Measurements from ENCODE around the gene PSMG2. TPM values are rescaled to one million over a fixed set of nuclear protein-coding genes. Genes with fewer than 3 reads are reported as not detected.

Gene PSMG2
- polyA plus RNA-seq, 3 donors, result 37.1 to 143 (median 118) TPM

- H3K27ac ChIP-seq (ENCODE audit: low read depth in 1 of 2, low read length in 2 of 2), result no peak overlapping the region
- no CpG with 5 or more reads among the region's 4 CpGs for WGBS (ENCODE audit: insufficient coverage)
- H3K9me3 Mint-ChIP-seq, result peaks cover 0 to 9% (median 3%) of the 10 kb centered on the region in 7 donors
- peaks cover 44 to 60% of the 10 kb centered on the region in 2 donors for H3K36me3 Mint-ChIP-seq
- no peak overlapping the region for H2AFZ ChIP-seq (ENCODE audit: insufficient read depth, low read depth, low read length, poor library complexity, severe bottlenecking)
- H3K4me3 ChIP-seq (replicated peaks in 1 of 3; ENCODE audit: low read depth in 2 of 3, low read length in 3 of 3), result no peak overlapping the region
- TF ChIP-seq, protein P1, sequence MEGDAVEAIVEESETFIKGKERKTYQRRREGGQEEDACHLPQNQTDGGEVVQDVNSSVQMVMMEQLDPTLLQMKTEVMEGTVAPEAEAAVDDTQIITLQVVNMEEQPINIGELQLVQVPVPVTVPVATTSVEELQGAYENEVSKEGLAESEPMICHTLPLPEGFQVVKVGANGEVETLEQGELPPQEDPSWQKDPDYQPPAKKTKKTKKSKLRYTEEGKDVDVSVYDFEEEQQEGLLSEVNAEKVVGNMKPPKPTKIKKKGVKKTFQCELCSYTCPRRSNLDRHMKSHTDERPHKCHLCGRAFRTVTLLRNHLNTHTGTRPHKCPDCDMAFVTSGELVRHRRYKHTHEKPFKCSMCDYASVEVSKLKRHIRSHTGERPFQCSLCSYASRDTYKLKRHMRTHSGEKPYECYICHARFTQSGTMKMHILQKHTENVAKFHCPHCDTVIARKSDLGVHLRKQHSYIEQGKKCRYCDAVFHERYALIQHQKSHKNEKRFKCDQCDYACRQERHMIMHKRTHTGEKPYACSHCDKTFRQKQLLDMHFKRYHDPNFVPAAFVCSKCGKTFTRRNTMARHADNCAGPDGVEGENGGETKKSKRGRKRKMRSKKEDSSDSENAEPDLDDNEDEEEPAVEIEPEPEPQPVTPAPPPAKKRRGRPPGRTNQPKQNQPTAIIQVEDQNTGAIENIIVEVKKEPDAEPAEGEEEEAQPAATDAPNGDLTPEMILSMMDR (IDR thresholded peaks at IDR 0.05), result no peak
- peaks cover 4% of the 10 kb centered on the region for H3K4me1 Mint-ChIP-seq
- H4K20me1 ChIP-seq (ENCODE audit: insufficient read depth, low read length), result no peaks in the 10 kb centered on the region
- no peak overlapping the region for H3K9ac ChIP-seq (ENCODE audit: insufficient read depth, low read length, poor library complexity, severe bottlenecking)
- peaks cover 0 to 3% (median 0%) of the 10 kb centered on the region in 3 donors for H3K27me3 Mint-ChIP-seq (ENCODE audit: low read depth in 3 of 3)
- H3K4me1 ChIP-seq (ENCODE audit: control insufficient read depth in 1 of 2, insufficient read depth in 2 of 2, low read length in 2 of 2), result no peaks in the 10 kb centered on the region
- H3K27me3 ChIP-seq (ENCODE audit: control insufficient read depth in 2 of 2, insufficient read depth in 2 of 2, low read length in 2 of 2), result no peaks in the 10 kb centered on the region
- no peak overlapping the region for H3K4me2 ChIP-seq (replicated peaks; ENCODE audit: extremely low read depth, low read length, poor library complexity, severe bottlenecking)
- no peak for DNase-seq
- no peaks in the 10 kb centered on the region for H3K79me2 ChIP-seq (ENCODE audit: insufficient read depth, low read length)
- H3K36me3 ChIP-seq (replicated peaks in 1 of 2; ENCODE audit: control insufficient read depth in 1 of 2, insufficient read depth in 2 of 2, low read length in 2 of 2), result peaks cover 44 to 54% of the 10 kb centered on the region in 2 donors
- intact Hi-C loops (cut with micrococcal nuclease), result no loop called here
- H3K9me3 ChIP-seq (replicated peaks in 1 of 2; ENCODE audit: control insufficient read depth in 1 of 2, insufficient read depth in 1 of 2, low read length in 2 of 2), result no peaks in the 10 kb centered on the region
- no peak overlapping the region for H3K4me3 Mint-ChIP-seq
- H3K27ac Mint-ChIP-seq, result peak overlapping the region in 4 of 7 donors; percentile 9 to 83 (median 60)
Observed at GRCh38 chr18:12726331-12726730, 23.5 kb downstream of the PSMG2 start.

- Mint-ChIP-seq H3K9me3 (peaks cover 0 to 9% (median 3%) of the 10 kb centered on the region in 7 donors), H3K27me3 (ENCODE audit: low read depth in 3 of 3) (peaks cover 0 to 3% (median 0%) of the 10 kb centered on the region in 3 donors), H3K4me1 (peaks cover 4% of the 10 kb centered on the region), H3K36me3 (peaks cover 39 to 54% of the 10 kb centered on the region in 2 donors), H3K27ac (peak overlapping the region in 5 of 7 donors; percentile 27 to 83 (median 61)), H3K4me3 (no peak overlapping the region)
- H3K4me3 ChIP-seq (replicated peaks in 1 of 3; ENCODE audit: low read depth in 2 of 3, low read length in 3 of 3), result no peak overlapping the region
- peak; percentile 49 to 59 (median 57) for DNase-seq
- no peak overlapping the region for H2AFZ ChIP-seq (ENCODE audit: insufficient read depth, low read depth, low read length, poor library complexity, severe bottlenecking)
- no peak overlapping the region for H3K9ac ChIP-seq (ENCODE audit: insufficient read depth, low read length, poor library complexity, severe bottlenecking)
- H4K20me1 ChIP-seq (ENCODE audit: insufficient read depth, low read length), result no peaks in the 10 kb centered on the region
- no peak overlapping the region for H3K27ac ChIP-seq (ENCODE audit: low read depth in 1 of 2, low read length in 2 of 2)
- intact Hi-C loops (cut with micrococcal nuclease), result loop anchor here (1.0 kb wide), 1 partner anchor 207 kb away; no protein-coding TSS in a partner anchor
- H3K4me1 ChIP-seq (ENCODE audit: control insufficient read depth in 1 of 2, insufficient read depth in 2 of 2, low read length in 2 of 2), result no peaks in the 10 kb centered on the region
- no peaks in the 10 kb centered on the region for H3K27me3 ChIP-seq (ENCODE audit: control insufficient read depth in 2 of 2, insufficient read depth in 2 of 2, low read length in 2 of 2)
- no peaks in the 10 kb centered on the region for H3K9me3 ChIP-seq (replicated peaks in 1 of 2; ENCODE audit: control insufficient read depth in 1 of 2, insufficient read depth in 1 of 2, low read length in 2 of 2)
- H3K36me3 ChIP-seq (replicated peaks in 1 of 2; ENCODE audit: control insufficient read depth in 1 of 2, insufficient read depth in 2 of 2, low read length in 2 of 2), result peaks cover 39 to 49% of the 10 kb centered on the region in 2 donors
- no peaks in the 10 kb centered on the region for H3K79me2 ChIP-seq (ENCODE audit: insufficient read depth, low read length)
- TF ChIP-seq, protein P1 (IDR thresholded peaks at IDR 0.05), result peak; percentile 97
- no peak overlapping the region for H3K4me2 ChIP-seq (replicated peaks; ENCODE audit: extremely low read depth, low read length, poor library complexity, severe bottlenecking)
- WGBS (ENCODE audit: insufficient coverage), result 28% methylated on average over 5 of the region's 14 CpGs
Observed at GRCh38 chr18:12726774-12727550, 24.1 kb downstream of the PSMG2 start.
